Adrenal gland (tissue), 12 donors: Measurements from ENCODE around the gene TMEM229A. TPM values are rescaled to one million over a fixed set of nuclear protein-coding genes. Genes with fewer than 3 reads are reported as not detected.
"Not testable (repeated sequence)": the region's sequence is repeated elsewhere in the genome, so short reads cannot be mapped to it uniquely, and the experiment has no call there.

Source experiments
- DNase-seq, 7 donors: peaks; one replicate each; pipeline ENCODE4 v3.0.0-alpha.2; 2019 to 2020
- H3K27ac ChIP-seq, 5 donors: fragments of 200-600 bp; sonication (generic) in 4 of 5; 1 replicate in 3 of 5; 2 replicates in 2 of 5; pipeline versions ENCODE4 v1.5.1 to v1.8.0; 2016 to 2020; ENCODE audit warnings: mild to moderate bottlenecking in 1 of 5
- H3K27me3 ChIP-seq: fragments of 200-600 bp; 2 replicates; pipeline ENCODE4 v1.8.0; 2021
- H3K36me3 ChIP-seq, 2 donors: fragments of 200-600 bp; replicated peaks in 1 of 2; 1 replicate in 1 of 2; 2 replicates in 1 of 2; pipeline versions ENCODE4 v1.5.1 to v1.8.0; 2018 to 2022
- H3K4me1 ChIP-seq, 2 donors: fragments of 200-600 bp; replicated peaks in 1 of 2; 1 replicate in 1 of 2; 2 replicates in 1 of 2; pipeline versions ENCODE4 v1.5.1 to v1.8.0; 2018 to 2021
- H3K4me3 ChIP-seq, 4 donors: fragments of 200-600 bp; sonication (generic) in 3 of 4; one replicate each; pipeline ENCODE4 v1.5.1; 2016 to 2018
- H3K9me3 ChIP-seq, 3 donors: fragments of 200-600 bp; sonication (generic) in 1 of 3; replicated peaks in 1 of 3; 1 replicate in 2 of 3; 2 replicates in 1 of 3; pipeline versions ENCODE4 v1.5.1 to v1.8.0; 2016 to 2021
- CTCF ChIP-seq, 6 experiments: fragments of 450-650 bp in 4 of 6; fragments of 200-600 bp in 2 of 6; sonication (generic) in 1 of 6; IDR thresholded peaks; 1 replicate in 5 of 6; 2 replicates in 1 of 6; pipeline versions ENCODE4 v1.5.1 to v1.8.0; 2016 to 2021; ENCODE audit warnings: antibody characterized with exemption in 6 of 6, mild to moderate bottlenecking in 2 of 6, moderate library complexity in 1 of 6
- POLR2A ChIP-seq, 2 donors: fragments of 450-650 bp; IDR thresholded peaks; one replicate each; pipeline ENCODE4 v1.6.1; 2017; ENCODE audit warnings: antibody characterized with exemption in 2 of 2, mild to moderate bottlenecking in 2 of 2, moderate library complexity in 1 of 2
- WGBS, 4 donors: extraction: QIAGEN DNeasy Blood & Tissue Kit in 2 of 4; methylation state at CpG; one replicate each; pipeline versions ENCODE4 v1.1.5 to v1.1.7; 2013 to 2017; 5-methylcytosine and 5-hydroxymethylcytosine counted together
- intact Hi-C, 2 donors: fragments of 100-400 bp; cut with DNase I; formaldehyde crosslinking; loops; one replicate each; pipeline versions ENCODE4 v1.14.1 to v1.15.0; 2022 to 2023
- polyA plus RNA-seq, 3 donors: library from polyadenylated mRNA; stranded (reverse); fragments of 200-250 nt in 2 of 3; fragments of 350-450 nt in 1 of 3; fragmentation: Illumina TruSeq in 1 of 3; extraction: RNeasy Lipid Tissue Mini Kit (QIAGEN cat#74804) in 1 of 3; gene quantifications; one replicate each; pipeline ENCODE4 v1.2.3, GENCODE V29; 2013 to 2014
- total RNA-seq, 9 donors: library from RNA; depleted of rRNA in 4 of 9; stranded (reverse); fragments of >200 nt in 4 of 9; fragments of 120-200 nt in 1 of 9; fragmentation: NEBNext Ultra II Directional in 1 of 9; extraction: Animal tissue kit (Norgen Biotek cat#: 25700) in 1 of 9; gene quantifications; one replicate each; pipeline versions ENCODE4 v1.1.0 to v1.2.4, GENCODE V29; 2013 to 2023
- donor health status: healthy with polysubstance abuse.
- donor health status: Bipolar disorder and iron deficiency.
- donor health status: DM: yes; HTN: yes; CAD: no.
- donor health status: DM: no; HTN: no; CAD: no.
- donor health status: DM: no; HTN: no; CAD: no.
- donor health status: DM: yes; HTN: yes; CAD: no.

The TMEM229A gene
- total and polyA plus RNA-seq, 12 donors, result 0.32 to 7.2 (median 1.7) TPM

- H3K4me1 ChIP-seq, result no peaks in the 10 kb centered on the region
- intact Hi-C loops, result no loop called here
- no peaks in the 10 kb centered on the region for H3K9me3 ChIP-seq
- no peaks in the 10 kb centered on the region for H3K36me3 ChIP-seq
- TF ChIP-seq CTCF (IDR thresholded peaks at IDR 0.05), result no peak
- no peak for TF ChIP-seq POLR2A (IDR thresholded peaks at IDR 0.05)
- no peak overlapping the region for H3K27ac ChIP-seq
- H3K4me3 ChIP-seq, result no peak overlapping the region
- no peaks in the 10 kb centered on the region for H3K27me3 ChIP-seq
- WGBS, 4 donors, result 47 to 84% (median 65%) methylated on average over 2 of the region's 2 CpGs
- DNase-seq, result no peak
These were observed 8.6 kb upstream of the TMEM229A start for GRCh38 chr7:124041439-124041838.

- WGBS, 4 donors, result 78 to 89% (median 83%) methylated on average over 5 of the region's 5 CpGs
- H3K4me1 ChIP-seq, intact Hi-C loops, H3K36me3 ChIP-seq, DNase-seq, H3K9me3 ChIP-seq, H3K4me3 ChIP-seq, H3K27ac ChIP-seq, H3K27me3 ChIP-seq: not testable (repeated sequence)
These were observed 5.0 kb upstream of the TMEM229A start for GRCh38 chr7:124037902-124038301.

GRCh38 chr7:124035706-124036105 lies 2.8 kb upstream of the TMEM229A start:
- TF ChIP-seq POLR2A (IDR thresholded peaks at IDR 0.05) (no peak), CTCF (IDR thresholded peaks at IDR 0.05) (no peak)
- 75 to 93% (median 83%) methylated on average over 3 of the region's 3 CpGs for WGBS, 4 donors
- intact Hi-C loops, result no loop called here

GRCh38 chr7:124034754-124035100 lies 1.9 kb upstream of the TMEM229A start:
- H3K36me3 ChIP-seq, result no peaks in the 10 kb centered on the region
- peaks cover 3% of the 10 kb centered on the region for H3K27me3 ChIP-seq
- no peak for TF ChIP-seq POLR2A (IDR thresholded peaks at IDR 0.05)
- TF ChIP-seq CTCF (IDR thresholded peaks at IDR 0.05), result no peak
- H3K27ac ChIP-seq, result no peak overlapping the region
- no peak for DNase-seq
- intact Hi-C loops, result no loop called here
- H3K9me3 ChIP-seq, result no peaks in the 10 kb centered on the region
- H3K4me1 ChIP-seq, result peaks cover 4 to 19% of the 10 kb centered on the region in 2 donors
- no peak overlapping the region for H3K4me3 ChIP-seq
- WGBS, 4 donors, result 76 to 92% (median 80%) methylated on average over 1 of the region's 1 CpG

More at GRCh38 chr7:124035706-124036105, 2.8 kb upstream of the TMEM229A start:
- Histone ChIP-seq H3K9me3 (no peaks in the 10 kb centered on the region), H3K36me3 (no peaks in the 10 kb centered on the region), H3K27me3 (peaks cover 3% of the 10 kb centered on the region), H3K27ac (no peak overlapping the region), H3K4me3 (no peak overlapping the region), H3K4me1 (peaks cover 4 to 19% of the 10 kb centered on the region in 2 donors)
- no peak for DNase-seq
